Lower lobe of right lung (tissue), 2 donors: ENCODE measurements around the gene GSTK1. TPM values are rescaled to one million over a fixed set of nuclear protein-coding genes. Genes with fewer than 3 reads are reported as not detected.

Source experiments
- ATAC-seq, 2 donors: fragments of 200-7000 bp; cut with Tn5 transposase; one replicate each; pipeline ENCODE4 v1.9.1; 2020 to 2022; ENCODE audit warnings: mild to moderate bottlenecking in 2 of 2, moderate library complexity in 2 of 2
- DNase-seq: peaks from one replicate; pipeline ENCODE4 v3.0.0-alpha.2; 2020
- H3K27ac ChIP-seq: fragments of 200-600 bp; one replicate; pipeline ENCODE4 v1.8.0; 2022
- H3K27me3 ChIP-seq: fragments of 200-600 bp; one replicate; pipeline ENCODE4 v1.8.0; 2022; ENCODE audit warnings: low read depth
- H3K36me3 ChIP-seq: fragments of 200-600 bp; one replicate; pipeline ENCODE4 v1.8.0; 2022; ENCODE audit warnings: mild to moderate bottlenecking
- H3K4me1 ChIP-seq: fragments of 200-600 bp; one replicate; pipeline ENCODE4 v1.8.0; 2022
- H3K4me3 ChIP-seq: fragments of 200-600 bp; one replicate; pipeline ENCODE4 v1.8.0; 2022; ENCODE audit warnings: mild to moderate bottlenecking
- H3K9me3 ChIP-seq: fragments of 200-600 bp; one replicate; pipeline ENCODE4 v1.8.0; 2022
- intact Hi-C: fragments of 100-400 bp; cut with DNase I; formaldehyde crosslinking; loops from one replicate; pipeline ENCODE4 v1.11.0; 2022
- total RNA-seq: library from RNA; stranded (reverse); fragmentation: NEBNext Ultra II Directional; extraction: Animal tissue kit (Norgen Biotek cat#: 25700); gene quantifications from one replicate; pipeline ENCODE4 v1.2.1, GENCODE V29; 2021
- TF ChIP-seq, protein P1 (sequence below): fragments of 200-600 bp; IDR thresholded peaks from one replicate; pipeline ENCODE4 v1.8.0; 2022; ENCODE audit warnings: antibody characterized with exemption, mild to moderate bottlenecking
- donor health status: DM: no; HTN: yes; CAD: no; lungs with severe emphysema.

The GSTK1 gene
- total RNA-seq, 1 donor from 2014 or later = 152 TPM

DNA sequence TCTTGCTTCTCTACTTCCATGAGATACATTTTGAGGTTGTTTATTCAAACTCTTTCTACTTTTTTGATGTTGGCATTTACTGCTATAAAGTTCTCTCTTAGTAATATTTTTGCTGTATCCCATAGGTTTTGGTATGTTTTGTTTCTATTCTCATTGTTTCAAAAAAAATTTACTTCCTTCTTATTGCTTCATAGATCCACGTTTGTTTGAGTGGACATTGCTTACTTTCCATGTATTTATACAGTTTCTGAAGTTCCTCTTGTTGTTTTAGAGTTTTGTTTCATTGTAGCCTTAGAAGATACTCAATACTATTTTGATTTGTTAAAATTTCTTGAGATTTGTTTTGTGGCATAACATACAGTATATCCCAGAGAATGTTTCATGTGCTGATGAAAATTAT, 27.7 kb upstream of the GSTK1 start:
- DNase-seq = no peak
- Histone ChIP-seq H3K27ac (no peak overlapping the region), H3K27me3 (no peaks in the 10 kb centered on the region), H3K36me3 (no peaks in the 10 kb centered on the region), H3K4me1 (no peaks in the 10 kb centered on the region), H3K9me3 (no peaks in the 10 kb centered on the region), H3K4me3 (no peak overlapping the region)
- no peak for ATAC-seq
- TF ChIP-seq, protein P1, sequence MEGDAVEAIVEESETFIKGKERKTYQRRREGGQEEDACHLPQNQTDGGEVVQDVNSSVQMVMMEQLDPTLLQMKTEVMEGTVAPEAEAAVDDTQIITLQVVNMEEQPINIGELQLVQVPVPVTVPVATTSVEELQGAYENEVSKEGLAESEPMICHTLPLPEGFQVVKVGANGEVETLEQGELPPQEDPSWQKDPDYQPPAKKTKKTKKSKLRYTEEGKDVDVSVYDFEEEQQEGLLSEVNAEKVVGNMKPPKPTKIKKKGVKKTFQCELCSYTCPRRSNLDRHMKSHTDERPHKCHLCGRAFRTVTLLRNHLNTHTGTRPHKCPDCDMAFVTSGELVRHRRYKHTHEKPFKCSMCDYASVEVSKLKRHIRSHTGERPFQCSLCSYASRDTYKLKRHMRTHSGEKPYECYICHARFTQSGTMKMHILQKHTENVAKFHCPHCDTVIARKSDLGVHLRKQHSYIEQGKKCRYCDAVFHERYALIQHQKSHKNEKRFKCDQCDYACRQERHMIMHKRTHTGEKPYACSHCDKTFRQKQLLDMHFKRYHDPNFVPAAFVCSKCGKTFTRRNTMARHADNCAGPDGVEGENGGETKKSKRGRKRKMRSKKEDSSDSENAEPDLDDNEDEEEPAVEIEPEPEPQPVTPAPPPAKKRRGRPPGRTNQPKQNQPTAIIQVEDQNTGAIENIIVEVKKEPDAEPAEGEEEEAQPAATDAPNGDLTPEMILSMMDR = no peak
- intact Hi-C loops = no loop called here

DNA sequence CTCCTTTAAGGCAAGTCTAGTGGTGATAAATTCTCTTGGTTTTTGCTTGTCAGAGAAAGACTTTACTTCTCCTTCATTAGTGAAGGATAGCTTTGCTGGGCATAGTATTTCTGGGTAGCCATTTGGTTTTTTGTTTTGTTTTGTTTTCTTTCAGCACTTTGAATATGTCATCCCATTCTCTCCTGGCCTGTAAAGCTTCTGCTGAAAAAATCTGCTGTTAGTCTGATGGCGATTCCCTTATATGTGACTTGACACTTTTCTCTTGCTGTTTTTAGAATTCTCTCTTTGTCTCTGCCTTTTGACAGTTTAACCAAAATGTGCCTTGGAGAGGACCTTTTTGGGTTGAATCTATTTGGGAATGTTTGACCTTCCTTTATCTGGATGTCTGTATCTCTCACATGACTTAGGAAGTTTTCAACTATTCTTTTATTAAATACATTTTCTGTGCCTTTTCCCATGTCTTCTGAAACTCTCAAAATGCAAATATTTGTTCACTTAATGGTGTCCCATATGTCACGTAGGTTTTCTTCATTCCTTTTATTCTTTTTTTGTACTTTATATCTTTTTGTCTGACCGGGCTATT, 26.7 kb upstream of the GSTK1 start:
- intact Hi-C loops = no loop called here
- H3K27me3 ChIP-seq = no peaks in the 10 kb centered on the region
- no peak for ATAC-seq
- H3K4me3 ChIP-seq = no peak overlapping the region
- H3K9me3 ChIP-seq = no peaks in the 10 kb centered on the region
- no peaks in the 10 kb centered on the region for H3K4me1 ChIP-seq
- DNase-seq = no peak
- no peaks in the 10 kb centered on the region for H3K36me3 ChIP-seq
- no peak overlapping the region for H3K27ac ChIP-seq
- TF ChIP-seq, protein P1 = no peak

DNA sequence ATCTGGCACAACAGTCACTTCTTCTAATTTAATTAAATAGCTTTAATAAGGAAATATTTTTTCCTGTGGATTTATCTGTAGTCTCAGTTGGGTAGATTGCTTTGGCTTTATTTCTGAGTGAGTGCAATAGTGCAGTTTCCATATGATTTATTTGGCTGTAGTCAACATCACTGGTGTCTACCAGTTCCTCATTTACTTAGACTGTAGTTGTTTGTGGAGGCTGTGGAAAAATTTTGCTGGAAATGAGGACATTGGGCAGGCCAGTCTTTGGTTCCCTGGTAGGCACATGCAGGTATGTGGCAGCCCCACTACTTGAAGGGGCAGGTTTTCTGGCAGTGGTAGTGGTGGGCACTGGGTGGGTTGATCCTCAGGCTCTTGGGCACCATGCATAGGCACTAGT, 25.9 kb upstream of the GSTK1 start:
- TF ChIP-seq, protein P1 = no peak
- Histone ChIP-seq H3K9me3 (no peaks in the 10 kb centered on the region), H3K4me3 (no peak overlapping the region), H3K27me3 (no peaks in the 10 kb centered on the region), H3K4me1 (no peaks in the 10 kb centered on the region), H3K36me3 (no peaks in the 10 kb centered on the region), H3K27ac (no peak overlapping the region)
- DNase-seq (no peak), ATAC-seq (no peak)
- intact Hi-C loops = no loop called here

DNA sequence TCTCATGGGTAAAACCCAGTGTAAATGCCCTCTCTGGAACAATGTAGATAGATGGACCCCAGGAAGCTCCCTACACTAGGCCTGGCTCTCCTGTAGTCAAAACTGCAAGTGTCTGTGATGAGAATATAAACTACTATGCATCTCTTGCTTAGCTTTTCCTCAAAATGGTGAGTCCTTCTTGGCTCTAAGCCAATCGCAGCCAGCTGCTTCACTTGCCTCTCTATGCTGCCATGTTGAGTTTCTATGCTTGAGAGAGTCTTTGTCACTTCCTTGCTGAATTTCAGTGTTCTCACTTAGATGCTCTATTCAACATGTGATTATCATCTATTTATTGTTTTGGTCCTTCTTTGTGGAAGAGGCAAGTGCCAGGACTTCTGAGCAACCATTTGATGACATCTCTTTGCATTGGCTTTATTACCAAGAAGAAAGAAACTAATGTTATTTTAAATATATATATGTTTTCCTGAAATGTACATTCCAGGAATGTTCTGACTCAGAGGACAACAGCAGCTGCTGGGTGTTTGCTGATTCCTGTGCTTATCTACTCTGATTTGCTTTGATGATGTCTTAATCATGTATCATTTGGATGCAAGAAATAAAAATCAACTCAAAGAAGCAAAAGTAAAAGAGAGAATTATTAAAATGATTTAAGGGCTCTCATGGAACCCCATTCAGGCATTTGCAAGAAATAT, 24.8 kb upstream of the GSTK1 start:
- no peak overlapping the region for H3K4me3 ChIP-seq
- intact Hi-C loops = no loop called here
- H3K4me1 ChIP-seq = no peaks in the 10 kb centered on the region
- no peaks in the 10 kb centered on the region for H3K27me3 ChIP-seq
- no peaks in the 10 kb centered on the region for H3K9me3 ChIP-seq
- no peak for DNase-seq
- H3K36me3 ChIP-seq = no peaks in the 10 kb centered on the region
- peak overlapping the region; percentile 16 for H3K27ac ChIP-seq
- ATAC-seq = no peak
- TF ChIP-seq, protein P1 = no peak

DNA sequence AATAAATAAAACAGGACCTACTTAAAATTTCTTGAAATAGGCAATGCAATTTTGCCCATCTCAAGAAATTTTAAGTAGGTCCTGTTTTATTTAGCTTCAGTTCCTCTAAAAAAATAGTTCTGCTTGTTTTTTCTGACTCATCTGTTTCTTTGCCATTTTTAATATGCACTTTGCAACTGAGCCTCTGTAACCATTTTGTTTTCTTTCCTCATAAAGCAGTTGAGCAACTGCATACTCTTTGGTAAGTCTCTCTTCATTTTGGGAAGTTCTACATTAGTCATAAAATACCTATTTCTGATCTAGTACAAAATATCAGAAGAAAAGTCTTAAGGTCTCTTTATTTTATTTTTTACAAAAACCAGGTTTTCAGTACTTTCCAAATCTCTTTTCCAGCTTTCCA, 23.4 kb upstream of the GSTK1 start:
- Histone ChIP-seq H3K9me3 (no peaks in the 10 kb centered on the region), H3K27me3 (no peaks in the 10 kb centered on the region), H3K36me3 (no peaks in the 10 kb centered on the region), H3K4me1 (no peaks in the 10 kb centered on the region), H3K4me3 (no peak overlapping the region), H3K27ac (peak overlapping the region; percentile 61)
- intact Hi-C loops = loop anchor here (5.0 to 10.0 kb wide), 2 partner anchors 67 to 175 kb away; no protein-coding TSS in a partner anchor
- ATAC-seq (peak; percentile 53 to 63), DNase-seq (no peak)
- TF ChIP-seq, protein P1 = no peak
